GM18907 (cell line): ENCODE results near the gene TRIM37.
"Not testable (repeated sequence)": the region's sequence is repeated elsewhere in the genome, so short reads cannot be mapped to it uniquely, and the experiment has no call there.

Source experiments
- ATAC-seq: cut with Tn5 transposase; IDR thresholded peaks from one replicate; pipeline ENCODE4 v1.9.1; 2021; ENCODE audit warnings: mild to moderate bottlenecking, moderate library complexity; ENCODE audit not compliant: unreplicated experiment

TRIM37 gene

GRCh38 chr17:58954358-58954757 is 152.3 kb downstream of the TRIM37 start:
- not testable (repeated sequence) for ATAC-seq

DNA sequence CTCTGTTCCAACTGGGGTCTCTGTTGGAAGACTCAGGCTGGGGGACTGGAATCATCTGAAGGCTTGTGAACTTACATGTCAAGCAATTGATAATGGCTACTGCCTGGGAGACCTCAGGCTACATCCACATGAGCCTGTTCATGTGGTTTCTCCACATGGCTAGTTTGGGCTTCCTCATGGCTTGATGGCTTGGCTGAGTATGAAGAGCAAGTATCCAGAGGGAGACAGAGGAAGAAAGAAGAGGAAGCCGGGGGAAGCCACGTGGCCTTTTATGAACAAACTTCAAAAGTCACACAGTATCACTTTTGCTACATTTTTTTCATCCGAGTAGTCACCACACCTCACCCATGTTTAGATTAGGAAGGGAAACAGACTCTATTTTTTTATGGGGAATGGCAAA is 158.9 kb downstream of the TRIM37 start:
- no peak for ATAC-seq

DNA sequence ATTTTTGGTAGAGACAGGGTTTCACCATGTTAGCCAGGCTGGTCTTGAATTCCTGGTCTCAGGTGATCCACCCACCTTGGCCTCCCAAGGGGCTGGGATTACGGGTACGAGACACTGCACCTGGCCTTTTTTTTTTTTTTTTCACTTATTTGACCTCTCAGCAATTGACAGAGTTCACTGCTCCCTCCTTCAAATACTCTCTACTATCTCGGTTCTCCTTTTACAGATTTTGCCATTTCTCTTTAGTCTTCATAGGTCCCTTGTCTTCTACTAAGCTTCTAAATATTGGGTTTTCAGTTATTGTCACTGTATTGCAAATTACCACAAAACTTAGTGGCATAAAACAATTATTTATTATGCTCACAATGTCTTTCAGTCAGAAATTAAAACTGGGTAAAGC is 159.3 kb downstream of the TRIM37 start:
- ATAC-seq, result no peak

- ATAC-seq, result no peak
These were observed 162.5 kb downstream of the TRIM37 start for GRCh38 chr17:58944166-58944565.

DNA sequence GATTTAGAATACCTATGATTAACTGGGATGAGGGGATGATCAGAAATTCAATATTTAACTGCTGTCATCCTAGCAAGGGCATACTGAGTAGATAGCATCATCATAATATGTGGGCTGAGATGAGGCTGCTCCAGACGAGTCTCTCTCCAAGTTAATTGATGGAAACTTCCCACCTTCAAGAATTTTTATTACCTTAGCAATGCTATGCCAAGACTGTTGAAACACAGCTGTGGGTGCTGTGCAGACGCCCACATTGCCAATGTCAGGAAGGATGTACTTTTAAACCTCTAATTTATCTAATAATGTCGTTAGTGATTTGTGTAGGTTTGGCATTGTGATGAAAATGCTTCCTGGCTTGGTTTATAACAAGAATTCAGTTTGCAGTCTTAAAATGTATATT is 170.4 kb downstream of the TRIM37 start:
- ATAC-seq, result no peak

DNA sequence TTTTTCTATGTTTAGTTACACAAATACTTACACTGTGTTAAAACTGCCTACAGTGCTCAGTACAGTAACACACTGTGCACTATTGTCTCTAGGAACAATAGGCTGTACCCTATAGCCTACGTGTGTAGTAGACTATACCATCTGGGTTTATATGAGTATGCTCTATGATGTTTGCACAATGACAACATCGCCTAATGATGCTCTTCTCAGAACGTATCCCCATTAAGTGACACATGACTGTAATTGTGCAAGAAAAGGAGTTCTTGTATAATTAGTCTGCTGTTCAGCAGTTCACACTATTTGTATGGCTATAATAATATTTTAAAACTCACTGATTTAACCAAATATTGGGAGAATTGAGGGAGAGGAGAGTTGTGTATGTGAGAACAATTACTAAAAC is 173.7 kb downstream of the TRIM37 start:
- ATAC-seq, result no peak
